ENCODE measurements around the gene LRRTM3.

Gene LRRTM3

GRCh38 chr10:66934711-66935110 lies 8.9 kb downstream of the LRRTM3 start:
- DNase-seq (ENCODE audit: low read depth) = no peak

- DNase-seq (ENCODE audit: low read depth) = no peak
Measured at GRCh38 chr10:66940965-66941364, 15.1 kb downstream of the LRRTM3 start.

GRCh38 chr10:66941491-66941890 lies 15.7 kb downstream of the LRRTM3 start:
- no peak for DNase-seq (ENCODE audit: low read depth)

GRCh38 chr10:66942407-66942806 lies 16.6 kb downstream of the LRRTM3 start:
- no peak for DNase-seq (ENCODE audit: low read depth)

GRCh38 chr10:66943590-66943989 lies 17.8 kb downstream of the LRRTM3 start:
- no peak for DNase-seq (ENCODE audit: low read depth)

- DNase-seq (ENCODE audit: low read depth) = no peak
Measured at GRCh38 chr10:66951896-66952295, 26.1 kb downstream of the LRRTM3 start.

- no peak for DNase-seq (ENCODE audit: low read depth)
Measured at GRCh38 chr10:66958466-66958865, 32.6 kb downstream of the LRRTM3 start.

- no peak for DNase-seq (ENCODE audit: low read depth)
Measured at GRCh38 chr10:66964946-66965345, 39.1 kb downstream of the LRRTM3 start.

GRCh38 chr10:66980246-66980815 lies 54.5 kb downstream of the LRRTM3 start:
- no peak for DNase-seq (ENCODE audit: low read depth)

GRCh38 chr10:66981361-66982052 lies 55.7 kb downstream of the LRRTM3 start:
- no peak for DNase-seq (ENCODE audit: low read depth)

- no peak for DNase-seq (ENCODE audit: low read depth)
Measured at GRCh38 chr10:66982053-66982420, 56.2 kb downstream of the LRRTM3 start.

- no peak for DNase-seq (ENCODE audit: low read depth)
Measured at GRCh38 chr10:66982792-66983474, 57.1 kb downstream of the LRRTM3 start.

GRCh38 chr10:66983475-66983818 lies 57.6 kb downstream of the LRRTM3 start:
- no peak for DNase-seq (ENCODE audit: low read depth)

GRCh38 chr10:66990143-66990830 lies 64.5 kb downstream of the LRRTM3 start:
- no peak for DNase-seq (ENCODE audit: low read depth)

- no peak for DNase-seq (ENCODE audit: low read depth)
Measured at GRCh38 chr10:66996996-66997395, 71.2 kb downstream of the LRRTM3 start.

- no peak for DNase-seq (ENCODE audit: low read depth)
Measured at GRCh38 chr10:66999762-67000545, 74.1 kb downstream of the LRRTM3 start.

- DNase-seq (ENCODE audit: low read depth) = no peak
Measured at GRCh38 chr10:67004690-67005089, 78.9 kb downstream of the LRRTM3 start.

- no peak for DNase-seq (ENCODE audit: low read depth)
Measured at GRCh38 chr10:67005981-67006380, 80.1 kb downstream of the LRRTM3 start.

- no peak for DNase-seq (ENCODE audit: low read depth)
Measured at GRCh38 chr10:67011480-67011879, 85.6 kb downstream of the LRRTM3 start.

- no peak for DNase-seq (ENCODE audit: low read depth)
Measured at GRCh38 chr10:67011981-67012380, 86.1 kb downstream of the LRRTM3 start.

GRCh38 chr10:67015225-67015624 lies 89.4 kb downstream of the LRRTM3 start:
- no peak for DNase-seq (ENCODE audit: low read depth)

GRCh38 chr10:67017218-67017617 lies 91.4 kb downstream of the LRRTM3 start:
- no peak for DNase-seq (ENCODE audit: low read depth)

Measured in GM04503 (cell line).